HEK293 (cell line): ENCODE measurements around the gene RPS19.

Experiments
- GFI1B ChIP-seq: fragments of 450-650 bp; formaldehyde crosslinking; IDR thresholded peaks from 2 replicates; pipeline ENCODE4 v1.5.1; 2016; ENCODE audit warnings: missing biosample characterization, missing genetic modification characterization
- IKZF3 ChIP-seq: fragments of 450-650 bp; IDR thresholded peaks from 2 replicates; pipeline ENCODE4 v1.5.0; 2018; ENCODE audit warnings: missing biosample characterization, mild to moderate bottlenecking, missing genetic modification characterization, moderate library complexity
- KLF9 ChIP-seq: fragments of 450-650 bp; formaldehyde crosslinking; IDR thresholded peaks from 2 replicates; pipeline ENCODE4 v1.5.1; 2016; ENCODE audit warnings: missing biosample characterization, missing genetic modification characterization, low read depth
- MZF1 ChIP-seq: fragments of 450-650 bp; formaldehyde crosslinking; IDR thresholded peaks from 2 replicates; pipeline ENCODE4 v1.5.1; 2017; ENCODE audit warnings: missing biosample characterization, missing genetic modification characterization, borderline replicate concordance
- OVOL3 ChIP-seq: fragments of 450-650 bp; formaldehyde crosslinking; IDR thresholded peaks from 2 replicates; pipeline ENCODE4 v1.5.1; 2016; ENCODE audit warnings: missing biosample characterization, missing genetic modification characterization
- ZNF266 ChIP-seq: fragments of 450-650 bp; formaldehyde crosslinking; IDR thresholded peaks from 2 replicates; pipeline ENCODE4 v1.5.1; 2016; ENCODE audit warnings: missing biosample characterization, missing genetic modification characterization, low read depth
- ZNF426 ChIP-seq: fragments of 450-650 bp; formaldehyde crosslinking; IDR thresholded peaks from 2 replicates; pipeline ENCODE4 v1.5.1; 2017; ENCODE audit warnings: missing biosample characterization, missing genetic modification characterization, mild to moderate bottlenecking, inconsistent platforms, moderate library complexity
- ZNF561 ChIP-seq: fragments of 450-650 bp; IDR thresholded peaks from 2 replicates; pipeline ENCODE4 v1.5.1; 2018; ENCODE audit warnings: missing biosample characterization, missing genetic modification characterization, borderline replicate concordance
- ZNF654 ChIP-seq: fragments of 450-650 bp; formaldehyde crosslinking; IDR thresholded peaks from 2 replicates; pipeline ENCODE4 v1.5.1; 2016; ENCODE audit warnings: low read depth, missing biosample characterization, missing genetic modification characterization
- ZNF670 ChIP-seq: fragments of 450-650 bp; formaldehyde crosslinking; IDR thresholded peaks from 2 replicates; pipeline ENCODE4 v1.5.1; 2016; ENCODE audit warnings: missing biosample characterization, missing genetic modification characterization, low read depth
- ZNF707 ChIP-seq: fragments of 450-650 bp; formaldehyde crosslinking; IDR thresholded peaks from 2 replicates; pipeline ENCODE4 v1.5.1; 2016; ENCODE audit warnings: missing biosample characterization, missing genetic modification characterization
- TF ChIP-seq, protein P1 (sequence below): fragments of 450-650 bp; formaldehyde crosslinking; IDR thresholded peaks from 2 replicates; pipeline ENCODE4 v1.5.1; 2016; ENCODE audit warnings: missing biosample characterization, missing genetic modification characterization

DNA sequence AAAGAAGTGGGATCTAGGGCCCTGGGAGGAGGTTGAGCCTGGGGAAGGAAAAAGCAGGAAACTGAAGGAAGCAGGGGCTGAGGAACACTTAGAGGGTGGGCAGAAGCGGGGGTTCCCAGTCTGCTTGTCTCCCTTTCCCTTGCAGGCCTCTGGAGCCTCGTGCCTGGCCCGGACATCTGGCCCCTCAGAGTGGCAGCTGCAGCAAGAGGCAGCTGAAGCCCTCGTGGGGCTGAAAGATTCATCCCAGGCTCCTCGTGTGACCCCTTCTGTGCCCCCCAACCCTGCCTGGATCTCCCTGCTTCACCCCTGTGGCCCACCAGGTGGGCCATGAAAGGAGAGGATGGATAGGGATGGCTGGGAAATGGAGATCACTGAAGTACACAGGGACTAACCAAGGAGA, 9.7 kb upstream of the RPS19 start:
- TF ChIP-seq MZF1 (tag by site-specific recombination) = no peak
- TF ChIP-seq, protein P1, sequence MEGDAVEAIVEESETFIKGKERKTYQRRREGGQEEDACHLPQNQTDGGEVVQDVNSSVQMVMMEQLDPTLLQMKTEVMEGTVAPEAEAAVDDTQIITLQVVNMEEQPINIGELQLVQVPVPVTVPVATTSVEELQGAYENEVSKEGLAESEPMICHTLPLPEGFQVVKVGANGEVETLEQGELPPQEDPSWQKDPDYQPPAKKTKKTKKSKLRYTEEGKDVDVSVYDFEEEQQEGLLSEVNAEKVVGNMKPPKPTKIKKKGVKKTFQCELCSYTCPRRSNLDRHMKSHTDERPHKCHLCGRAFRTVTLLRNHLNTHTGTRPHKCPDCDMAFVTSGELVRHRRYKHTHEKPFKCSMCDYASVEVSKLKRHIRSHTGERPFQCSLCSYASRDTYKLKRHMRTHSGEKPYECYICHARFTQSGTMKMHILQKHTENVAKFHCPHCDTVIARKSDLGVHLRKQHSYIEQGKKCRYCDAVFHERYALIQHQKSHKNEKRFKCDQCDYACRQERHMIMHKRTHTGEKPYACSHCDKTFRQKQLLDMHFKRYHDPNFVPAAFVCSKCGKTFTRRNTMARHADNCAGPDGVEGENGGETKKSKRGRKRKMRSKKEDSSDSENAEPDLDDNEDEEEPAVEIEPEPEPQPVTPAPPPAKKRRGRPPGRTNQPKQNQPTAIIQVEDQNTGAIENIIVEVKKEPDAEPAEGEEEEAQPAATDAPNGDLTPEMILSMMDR = no peak
- no peak for TF ChIP-seq ZNF266
- no peak for TF ChIP-seq ZNF707 (tag by site-specific recombination)
- TF ChIP-seq ZNF654 = no peak
- TF ChIP-seq OVOL3 = no peak
- TF ChIP-seq GFI1B (tag by site-specific recombination) = no peak
- no peak for TF ChIP-seq ZNF426 (tag by site-specific recombination)
- no peak for TF ChIP-seq ZNF670 (tag by site-specific recombination)
- no peak for TF ChIP-seq ZNF561 (tag by site-specific recombination)
- no peak for TF ChIP-seq IKZF3 (tag by site-specific recombination)
- no peak for TF ChIP-seq KLF9 (tag by site-specific recombination)
